MM.1S (cell line): ENCODE results near the gene ITSN1.

Source experiments
- DNase-seq: peaks from one replicate; pipeline ENCODE4 v3.0.0-alpha.2; 2015
- H2AFZ ChIP-seq: fragments of 300-600 bp; sonication (generic); 2 replicates; pipeline ENCODE4 v1.6.0; 2016; ENCODE audit warnings: antibody characterized with exemption, low read length
- H3F3A ChIP-seq: fragments of 300-600 bp; sonication (generic); 2 replicates; pipeline ENCODE4 v1.6.1; 2016; ENCODE audit warnings: mild to moderate bottlenecking, antibody characterized with exemption, low read length, moderate library complexity, mixed read lengths; ENCODE audit not compliant: insufficient read depth
- H3K27ac ChIP-seq: fragments of 300-600 bp; sonication (generic); 2 replicates; pipeline ENCODE4 v1.5.1; 2016; ENCODE audit warnings: mild to moderate bottlenecking, low read length
- H3K27me3 ChIP-seq: fragments of 300-600 bp; sonication (generic); replicated peaks from 2 replicates; pipeline ENCODE4 v1.6.0; 2016; ENCODE audit warnings: low read length; ENCODE audit not compliant: insufficient read depth
- H3K36me3 ChIP-seq: fragments of 300-600 bp; sonication (generic); replicated peaks from 2 replicates; pipeline ENCODE4 v1.6.1; 2016; ENCODE audit warnings: mild to moderate bottlenecking, low read length, mixed read lengths; ENCODE audit not compliant: insufficient read depth
- H3K4me1 ChIP-seq: fragments of 300-600 bp; sonication (generic); 2 replicates; pipeline ENCODE4 v1.6.1; 2016; ENCODE audit warnings: low read length, mixed read lengths
- H3K4me2 ChIP-seq: fragments of 300-600 bp; sonication (generic); 2 replicates; pipeline ENCODE4 v1.6.0; 2016; ENCODE audit warnings: low read depth, low read length
- H3K4me3 ChIP-seq: fragments of 300-600 bp; sonication (generic); 2 replicates; pipeline ENCODE4 v1.5.1; 2016; ENCODE audit warnings: low read length, mixed read lengths
- H3K79me2 ChIP-seq: fragments of 300-600 bp; sonication (generic); 2 replicates; pipeline ENCODE4 v1.6.1; 2016; ENCODE audit warnings: mixed run types, low read length, mixed read lengths
- H3K9ac ChIP-seq: fragments of 300-600 bp; sonication (generic); 2 replicates; pipeline ENCODE4 v1.6.1; 2016; ENCODE audit warnings: low read length, mixed read lengths
- H3K9me2 ChIP-seq: fragments of 300-600 bp; sonication (generic); replicated peaks from 2 replicates; pipeline ENCODE4 v1.6.1; 2016; ENCODE audit warnings: mild to moderate bottlenecking, low read length, mixed read lengths; ENCODE audit not compliant: insufficient read depth
- H3K9me3 ChIP-seq: fragments of 300-600 bp; sonication (generic); replicated peaks from 2 replicates; pipeline ENCODE4 v1.6.1; 2016; ENCODE audit warnings: mild to moderate bottlenecking, low read length, mixed read lengths; ENCODE audit not compliant: insufficient read depth
- H4K20me1 ChIP-seq: fragments of 300-600 bp; sonication (generic); 2 replicates; pipeline ENCODE4 v1.6.1; 2016; ENCODE audit warnings: mild to moderate bottlenecking, low read length, moderate library complexity, mixed read lengths; ENCODE audit not compliant: insufficient read depth
- EZH2 ChIP-seq: fragments of 300-600 bp; sonication (generic); optimal IDR thresholded peaks from 2 replicates; pipeline ENCODE3; 2017; ENCODE audit warnings: low read depth, mild to moderate bottlenecking, antibody characterized with exemption, low read length, mixed read lengths
- EZH2phosphoT487 ChIP-seq: fragments of 300-600 bp; sonication (generic); IDR thresholded peaks from 2 replicates; pipeline ENCODE4 v1.6.1; 2018; ENCODE audit warnings: antibody characterized with exemption, low read length
- TF ChIP-seq, protein P1 (sequence below): fragments of 300-600 bp; sonication (generic); IDR thresholded peaks from 2 replicates; pipeline ENCODE4 v1.5.1; 2016; ENCODE audit warnings: antibody characterized with exemption, low read length, mixed read lengths

ITSN1 gene

DNA sequence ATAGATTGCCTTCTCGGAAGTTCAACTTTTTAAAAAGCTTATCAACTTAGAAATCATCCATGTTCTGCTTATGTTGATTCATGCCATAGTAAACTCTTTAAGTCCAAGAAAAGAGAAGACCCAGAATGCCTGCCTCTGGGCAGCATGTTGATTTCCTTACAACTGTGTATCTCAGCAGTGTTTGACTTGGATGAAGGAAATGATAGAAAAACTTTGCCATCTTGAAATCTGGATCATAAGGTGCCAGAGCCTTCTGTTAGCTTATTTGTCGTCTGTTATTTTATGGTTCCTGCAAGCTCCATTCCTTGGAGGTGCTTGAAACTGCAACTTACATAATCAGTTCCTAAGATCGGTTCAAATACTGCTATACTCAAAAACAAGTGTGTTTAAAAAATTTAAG is 148.8 kb downstream of the ITSN1 start:
- H3F3A ChIP-seq: no peaks in the 10 kb centered on the region
- H2AFZ ChIP-seq: no peak overlapping the region
- H4K20me1 ChIP-seq: no peaks in the 10 kb centered on the region
- no peaks in the 10 kb centered on the region for H3K79me2 ChIP-seq
- H3K4me2 ChIP-seq: no peak overlapping the region
- no peak overlapping the region for H3K4me3 ChIP-seq
- TF ChIP-seq, protein P1, sequence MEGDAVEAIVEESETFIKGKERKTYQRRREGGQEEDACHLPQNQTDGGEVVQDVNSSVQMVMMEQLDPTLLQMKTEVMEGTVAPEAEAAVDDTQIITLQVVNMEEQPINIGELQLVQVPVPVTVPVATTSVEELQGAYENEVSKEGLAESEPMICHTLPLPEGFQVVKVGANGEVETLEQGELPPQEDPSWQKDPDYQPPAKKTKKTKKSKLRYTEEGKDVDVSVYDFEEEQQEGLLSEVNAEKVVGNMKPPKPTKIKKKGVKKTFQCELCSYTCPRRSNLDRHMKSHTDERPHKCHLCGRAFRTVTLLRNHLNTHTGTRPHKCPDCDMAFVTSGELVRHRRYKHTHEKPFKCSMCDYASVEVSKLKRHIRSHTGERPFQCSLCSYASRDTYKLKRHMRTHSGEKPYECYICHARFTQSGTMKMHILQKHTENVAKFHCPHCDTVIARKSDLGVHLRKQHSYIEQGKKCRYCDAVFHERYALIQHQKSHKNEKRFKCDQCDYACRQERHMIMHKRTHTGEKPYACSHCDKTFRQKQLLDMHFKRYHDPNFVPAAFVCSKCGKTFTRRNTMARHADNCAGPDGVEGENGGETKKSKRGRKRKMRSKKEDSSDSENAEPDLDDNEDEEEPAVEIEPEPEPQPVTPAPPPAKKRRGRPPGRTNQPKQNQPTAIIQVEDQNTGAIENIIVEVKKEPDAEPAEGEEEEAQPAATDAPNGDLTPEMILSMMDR: no peak
- TF ChIP-seq EZH2phosphoT487 (no peak), EZH2 (no peak)
- no peaks in the 10 kb centered on the region for H3K9me2 ChIP-seq
- H3K9me3 ChIP-seq: no peaks in the 10 kb centered on the region
- no peaks in the 10 kb centered on the region for H3K27me3 ChIP-seq
- no peak overlapping the region for H3K27ac ChIP-seq
- no peak overlapping the region for H3K9ac ChIP-seq
- DNase-seq: no peak
- H3K4me1 ChIP-seq: no peaks in the 10 kb centered on the region
- no peaks in the 10 kb centered on the region for H3K36me3 ChIP-seq

DNA sequence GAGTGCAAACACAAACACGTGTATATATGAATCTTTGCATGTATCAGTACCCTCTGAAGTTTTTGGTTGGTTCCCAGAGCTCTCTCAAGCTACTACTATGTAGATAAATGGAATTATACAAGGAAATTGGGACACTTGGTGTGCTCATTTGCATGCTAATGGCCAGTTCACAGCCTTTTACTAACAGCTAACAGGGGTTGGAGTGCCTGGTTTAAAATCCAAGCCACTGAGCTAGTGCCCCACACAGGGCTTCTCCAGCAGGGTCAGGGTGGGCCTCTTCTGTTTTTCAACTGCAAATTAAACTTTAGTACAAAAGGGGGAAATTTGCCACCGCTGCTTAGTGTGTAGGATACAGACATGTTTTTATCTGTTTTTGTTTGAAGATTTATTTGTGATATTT is 152.3 kb downstream of the ITSN1 start:
- H2AFZ ChIP-seq: no peak overlapping the region
- no peaks in the 10 kb centered on the region for H3K9me2 ChIP-seq
- no peak overlapping the region for H3K27ac ChIP-seq
- H3K79me2 ChIP-seq: no peaks in the 10 kb centered on the region
- TF ChIP-seq, protein P1: no peak
- TF ChIP-seq EZH2phosphoT487: no peak
- no peak for TF ChIP-seq EZH2
- H3K4me3 ChIP-seq: no peak overlapping the region
- H4K20me1 ChIP-seq: no peaks in the 10 kb centered on the region
- no peak for DNase-seq
- H3K9ac ChIP-seq: no peak overlapping the region
- no peaks in the 10 kb centered on the region for H3F3A ChIP-seq
- no peaks in the 10 kb centered on the region for H3K4me1 ChIP-seq
- H3K36me3 ChIP-seq: no peaks in the 10 kb centered on the region
- H3K9me3 ChIP-seq: no peaks in the 10 kb centered on the region
- no peaks in the 10 kb centered on the region for H3K27me3 ChIP-seq
- H3K4me2 ChIP-seq: no peak overlapping the region

DNA sequence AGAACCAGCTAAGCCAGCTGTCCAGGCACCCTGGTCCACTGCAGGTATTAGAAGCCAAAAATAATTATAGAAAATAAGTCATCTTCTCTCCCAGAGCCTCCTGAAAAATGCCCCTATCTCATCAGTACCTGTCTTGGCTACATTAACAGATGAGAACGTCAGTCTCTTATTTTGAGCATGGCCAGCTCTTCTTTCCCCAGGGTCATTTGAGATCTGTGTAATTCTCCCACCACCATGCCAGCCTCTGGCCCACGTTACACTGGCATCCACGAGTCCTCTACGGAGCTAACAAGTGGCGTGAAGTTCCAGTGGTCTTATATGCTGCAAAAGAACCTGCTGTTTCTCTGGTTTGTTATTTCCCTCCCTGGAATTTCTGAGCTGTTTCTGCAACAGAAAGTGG is 155.3 kb downstream of the ITSN1 start:
- Histone ChIP-seq H3K36me3 (no peaks in the 10 kb centered on the region), H3K27me3 (no peaks in the 10 kb centered on the region), H3K9ac (no peak overlapping the region), H3K79me2 (no peaks in the 10 kb centered on the region), H3K4me2 (no peak overlapping the region), H3K27ac (no peak overlapping the region), H3K4me3 (no peak overlapping the region), H3K9me2 (no peaks in the 10 kb centered on the region), H3K9me3 (no peaks in the 10 kb centered on the region), H4K20me1 (no peaks in the 10 kb centered on the region), H3K4me1 (peaks cover 14% of the 10 kb centered on the region), H3F3A (no peaks in the 10 kb centered on the region), H2AFZ (no peak overlapping the region)
- TF ChIP-seq, protein P1: no peak
- TF ChIP-seq EZH2: no peak
- no peak for TF ChIP-seq EZH2phosphoT487
- DNase-seq: no peak
